Right renal pelvis (tissue), 4 donors: ENCODE measurements around the gene UGGT2. TPM values are rescaled to one million over a fixed set of nuclear protein-coding genes. Genes with fewer than 3 reads are reported as not detected.
"Not testable (repeated sequence)": the region's sequence is repeated elsewhere in the genome, so short reads cannot be mapped to it uniquely, and the experiment has no call there.

Source experiments
- DNase-seq, 4 donors: peaks; one replicate each; pipeline ENCODE4 v3.0.0-alpha.2; 2013; ENCODE audit warnings: low read depth in 4 of 4, low spot score in 3 of 4, missing footprints in 1 of 4
- polyA plus RNA-seq, 4 donors: library from polyadenylated mRNA; unstranded; fragments of 120-200 nt; gene quantifications; one replicate each; pipeline ENCODE4 v1.2.1, GENCODE V29; 2013; ENCODE audit not compliant: insufficient read length in 4 of 4

The UGGT2 gene
- polyA plus RNA-seq, 4 donors: 34.0 to 50.1 (median 42.8) TPM

DNA sequence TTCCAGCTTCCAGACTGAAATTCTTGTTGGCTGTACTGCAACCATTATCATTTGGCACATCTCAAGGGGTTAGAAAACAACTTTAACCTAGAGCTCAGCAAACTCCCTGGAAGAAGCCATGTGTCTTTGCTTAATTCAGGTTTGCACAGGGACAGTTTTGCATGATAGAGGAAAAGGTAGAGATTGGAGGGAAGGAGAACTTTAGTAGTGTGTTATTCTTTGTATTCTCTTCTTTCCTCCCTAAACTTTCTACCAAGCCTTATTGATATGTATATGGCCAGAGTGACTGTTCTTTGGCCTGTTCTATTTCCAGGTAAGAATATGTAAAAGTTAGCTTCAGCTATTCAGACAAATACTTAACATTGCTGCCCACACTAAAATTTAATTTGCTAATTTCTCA, 53.1 kb downstream of the UGGT2 start:
- DNase-seq: no peak

DNA sequence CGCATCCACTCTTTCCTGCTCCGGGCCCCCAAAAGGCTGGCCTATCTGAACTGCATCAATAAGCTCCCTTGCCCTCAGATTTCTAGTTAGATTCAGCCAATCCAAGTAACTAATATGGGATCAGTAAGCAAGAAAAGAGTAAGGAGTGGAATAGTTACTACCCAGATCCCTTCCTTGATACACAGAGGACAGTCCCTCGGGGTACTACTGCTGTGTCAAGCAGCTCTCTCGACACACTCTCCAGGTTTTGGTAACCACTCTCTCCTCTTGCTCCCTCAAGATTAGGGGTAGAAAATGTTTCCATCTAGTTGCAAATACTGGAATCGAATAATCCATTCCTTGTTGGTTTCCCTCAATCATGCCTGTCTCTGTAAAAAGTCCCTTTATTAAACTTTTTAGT, 65.4 kb downstream of the UGGT2 start:
- DNase-seq: no peak

DNA sequence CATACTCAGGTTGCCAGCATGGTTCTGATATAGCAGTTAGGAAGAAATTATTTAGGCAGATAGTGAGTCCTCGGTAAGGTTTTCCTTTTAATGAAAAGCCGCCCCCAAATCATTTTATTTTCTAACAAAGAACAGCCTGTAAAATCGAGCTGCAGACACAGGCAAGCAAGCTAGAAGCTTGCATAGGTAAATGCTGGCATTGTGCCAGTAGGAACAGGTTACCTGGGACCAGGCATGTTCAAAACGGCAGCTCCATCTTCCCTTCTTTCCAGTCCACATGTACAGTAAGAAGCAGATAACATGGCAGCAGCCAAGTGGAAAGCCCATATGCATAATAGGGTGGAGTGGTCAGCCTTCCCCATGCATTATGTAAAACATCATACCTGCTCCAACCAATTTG, 71.1 kb downstream of the UGGT2 start:
- DNase-seq: no peak

DNA sequence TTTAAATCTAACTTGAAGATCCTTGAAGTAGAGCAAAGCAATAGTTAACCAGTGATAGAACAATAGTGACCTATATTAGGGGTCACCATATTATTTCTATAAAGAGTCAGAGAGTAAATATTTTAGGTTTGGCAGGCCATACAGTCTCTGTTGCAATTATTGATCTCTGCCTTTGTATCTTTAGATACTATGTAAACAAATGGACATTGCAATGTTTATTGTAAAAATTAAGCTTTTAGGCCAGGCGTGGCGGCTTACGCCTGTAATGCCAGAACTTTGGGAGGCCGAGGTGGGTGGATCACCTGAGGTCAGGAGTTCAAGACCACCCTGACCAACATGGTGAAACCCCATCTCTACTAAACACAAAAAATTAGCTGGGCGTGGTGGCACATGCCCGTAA, 80.5 kb downstream of the UGGT2 start:
- DNase-seq: not testable (repeated sequence)

DNA sequence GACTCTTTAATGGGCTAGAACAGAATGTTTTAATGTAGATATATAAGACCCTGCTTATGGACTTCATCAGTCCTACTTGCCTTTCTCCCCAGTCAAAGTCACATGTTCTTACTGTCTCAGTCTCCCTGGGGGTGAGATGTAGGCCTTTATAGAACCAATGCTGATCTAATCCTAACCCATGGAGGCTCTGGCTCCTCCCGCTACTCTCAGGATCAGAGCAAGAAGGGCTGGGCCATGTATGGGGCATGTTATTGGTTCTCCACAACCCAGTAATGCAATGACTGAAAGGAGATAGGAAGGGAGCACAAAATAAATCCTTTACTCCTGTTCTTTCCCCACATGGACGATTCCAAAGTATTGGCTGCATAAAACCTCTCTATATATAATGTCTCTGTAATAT, 82.3 kb downstream of the UGGT2 start:
- no peak for DNase-seq

DNA sequence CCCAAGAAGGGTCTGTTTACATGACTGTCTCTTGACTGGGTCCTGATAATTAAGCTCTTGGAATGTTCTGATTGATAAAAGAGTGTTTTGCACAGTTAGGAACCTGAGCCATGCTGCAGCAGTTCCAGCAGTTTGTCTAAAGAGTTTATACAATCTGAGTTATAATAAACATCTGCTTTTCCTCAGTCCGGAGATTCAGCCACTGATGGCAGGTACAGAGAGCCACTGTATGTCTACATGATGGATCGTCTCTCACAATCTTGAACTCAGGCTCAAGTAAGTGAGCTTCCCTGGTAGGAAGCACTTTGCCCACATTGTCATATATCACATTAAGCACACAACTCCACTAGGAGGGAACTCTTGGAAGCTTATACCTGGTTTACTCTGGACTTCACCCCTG, 84.3 kb downstream of the UGGT2 start:
- peak in 2 of 4 donors; percentile 2 to 3 for DNase-seq

DNA sequence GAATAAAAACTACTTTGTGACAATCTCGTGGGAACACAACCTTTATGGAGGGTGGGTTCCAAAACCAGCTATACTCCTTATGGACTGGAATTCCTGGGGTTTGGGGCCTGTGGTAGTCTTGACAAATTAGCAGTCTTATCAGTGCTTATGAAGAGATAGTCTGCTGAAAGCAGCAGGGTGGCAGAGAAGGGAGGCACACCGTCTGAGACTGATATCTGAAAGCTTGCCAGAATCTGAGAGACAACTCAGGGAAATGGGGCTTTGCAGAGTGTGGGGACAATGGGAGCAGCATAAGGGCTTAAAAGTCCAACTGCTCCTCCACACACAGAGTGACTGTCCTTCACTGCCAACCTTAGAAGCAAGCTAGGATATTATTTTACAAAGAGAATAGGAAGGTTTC, 95.9 kb downstream of the UGGT2 start:
- no peak for DNase-seq

DNA sequence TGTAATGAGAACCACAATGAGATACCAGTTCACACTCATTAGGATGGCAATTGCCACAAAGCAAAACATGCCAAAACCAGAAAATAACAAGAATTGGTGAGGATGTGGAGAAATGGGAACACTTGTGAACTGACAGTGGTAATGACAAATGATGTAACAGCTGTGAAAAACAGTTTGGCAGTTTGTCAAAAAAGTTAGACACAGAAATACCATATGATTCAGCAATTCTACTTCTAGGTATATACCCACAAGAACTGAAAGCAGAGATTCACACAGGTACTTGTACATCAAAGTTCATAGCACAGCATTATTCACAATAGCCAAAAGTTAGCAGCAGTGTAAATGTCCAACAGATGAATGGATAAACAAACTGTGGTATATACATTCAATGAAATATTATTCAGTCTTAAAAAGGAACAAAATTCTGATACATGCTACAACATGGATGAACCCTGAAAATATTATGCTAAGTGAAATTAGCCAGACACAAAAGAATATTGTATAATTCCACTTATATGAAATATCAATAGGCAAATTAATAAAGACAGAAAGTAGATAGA, 96.5 kb downstream of the UGGT2 start:
- DNase-seq: no peak

DNA sequence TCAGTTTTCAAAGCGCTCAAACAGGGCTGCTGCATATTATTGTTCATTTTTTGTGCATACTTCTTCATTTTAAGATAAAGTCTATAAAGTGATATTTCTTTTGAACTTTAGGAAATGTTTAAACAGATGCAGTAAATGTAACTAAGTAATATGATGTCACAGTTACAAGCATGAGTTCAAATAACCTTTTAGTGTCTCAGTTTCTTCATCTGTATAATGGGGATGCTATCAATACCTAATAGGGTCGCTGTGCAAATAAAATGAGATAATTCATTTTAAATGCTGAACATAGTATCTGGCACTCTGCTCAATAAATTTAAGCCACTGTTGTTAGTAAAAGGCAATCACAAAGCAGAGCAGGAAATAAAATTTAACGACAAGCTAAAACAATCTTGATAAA, 97.5 kb downstream of the UGGT2 start:
- DNase-seq: no peak

DNA sequence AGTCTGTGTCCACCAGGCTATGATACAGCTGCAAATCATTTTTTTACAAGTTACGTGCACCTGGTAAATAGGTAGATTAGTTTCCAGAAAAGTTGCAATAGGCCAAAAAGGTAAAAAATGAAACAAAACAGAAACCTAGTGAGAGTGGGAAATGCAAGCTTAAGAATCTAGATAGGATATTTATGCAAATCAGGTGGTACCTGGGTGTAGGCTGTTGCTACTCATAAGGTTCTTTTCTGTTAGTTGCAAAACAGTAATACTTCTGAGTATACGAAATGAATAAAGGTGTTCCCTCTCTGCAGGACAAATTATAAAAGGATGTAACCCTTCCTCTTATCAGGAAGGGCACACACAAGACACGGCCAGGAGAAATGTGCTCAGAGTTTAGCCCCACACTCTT, 97.9 kb downstream of the UGGT2 start:
- no peak for DNase-seq

DNA sequence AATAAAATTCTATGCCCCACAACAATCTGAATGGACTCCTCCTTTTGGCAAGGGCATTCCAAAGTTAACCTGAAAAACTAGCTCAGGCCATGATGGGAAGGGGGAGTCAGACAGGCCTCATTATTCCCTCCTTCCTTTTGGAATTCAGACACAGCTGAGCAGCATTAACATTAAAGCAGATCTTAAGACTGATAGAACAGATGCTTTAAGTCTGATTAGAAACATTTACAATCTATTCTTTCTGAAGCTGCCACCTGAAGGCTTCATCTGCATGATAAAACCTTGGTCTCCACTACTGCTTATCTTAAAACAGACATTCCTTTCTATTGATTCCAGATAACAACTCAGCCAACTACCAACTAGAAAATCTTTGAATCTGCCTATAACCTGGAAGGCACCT, 98.9 kb downstream of the UGGT2 start:
- no peak for DNase-seq

DNA sequence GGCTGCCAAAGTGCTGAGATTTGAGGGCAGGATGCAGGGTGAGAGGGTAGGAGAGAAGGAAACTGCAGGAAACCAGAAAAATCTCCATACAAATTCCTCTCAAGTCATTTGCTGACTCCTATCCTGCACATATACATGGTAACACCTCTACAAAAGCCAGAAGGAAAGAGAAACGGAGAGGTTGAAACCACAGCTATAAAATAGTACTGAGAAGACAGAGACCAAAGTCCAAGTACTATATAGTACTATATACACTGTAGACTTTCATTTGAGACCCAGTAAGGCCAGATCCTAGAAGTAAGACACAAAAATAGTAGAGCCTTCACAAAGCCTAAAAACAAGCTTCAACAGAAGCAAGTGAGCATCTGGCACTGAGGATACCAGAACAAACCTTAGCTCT, 103.1 kb downstream of the UGGT2 start:
- no peak for DNase-seq

DNA sequence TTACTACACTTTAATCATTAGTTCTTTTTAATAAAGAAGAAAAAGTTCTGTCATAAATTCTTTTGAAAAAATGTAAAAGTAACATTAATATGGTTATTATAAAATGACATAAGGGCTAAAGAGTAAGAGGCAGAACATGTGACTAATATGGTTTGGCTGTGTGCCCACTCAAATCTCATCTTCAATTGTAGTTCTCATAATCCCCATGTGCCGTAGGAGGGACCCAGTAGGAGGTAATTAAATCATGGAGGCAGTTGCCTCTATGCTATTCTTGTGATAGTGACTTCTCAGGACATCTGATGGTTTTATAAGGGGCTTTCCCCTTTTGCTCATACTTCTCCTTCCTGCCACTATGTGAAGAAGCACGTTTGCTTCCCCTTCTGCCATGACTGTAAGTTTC, 104.5 kb downstream of the UGGT2 start:
- DNase-seq: no peak

DNA sequence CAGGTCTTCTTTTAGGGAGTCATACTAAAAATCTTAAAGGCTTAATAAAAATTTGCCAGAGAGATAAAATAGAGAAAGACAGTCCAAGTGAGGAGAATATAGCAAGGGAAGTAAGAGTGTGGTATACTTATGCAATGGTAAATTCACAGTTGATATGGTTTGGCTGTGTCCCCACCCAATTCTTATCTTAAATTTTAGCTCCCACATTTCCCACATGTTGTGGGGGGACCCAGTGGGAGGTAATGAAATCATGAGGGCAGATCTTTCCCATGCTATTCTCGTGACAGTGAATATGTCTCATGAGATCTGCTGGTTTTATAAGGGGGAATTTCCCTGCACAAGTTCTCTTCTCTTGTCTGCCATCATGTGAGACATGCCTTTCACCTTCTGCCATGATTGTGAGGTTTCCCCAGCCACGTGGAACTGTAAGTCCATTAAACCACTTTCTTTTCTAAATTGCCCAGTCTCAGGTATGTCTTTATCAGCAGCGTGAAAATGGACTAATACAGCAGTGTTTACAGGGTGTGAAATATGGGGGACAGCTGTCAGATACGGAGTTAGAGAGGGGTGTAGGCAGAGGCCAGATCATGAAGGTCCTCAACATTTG, 115.4 kb downstream of the UGGT2 start:
- no peak for DNase-seq

DNA sequence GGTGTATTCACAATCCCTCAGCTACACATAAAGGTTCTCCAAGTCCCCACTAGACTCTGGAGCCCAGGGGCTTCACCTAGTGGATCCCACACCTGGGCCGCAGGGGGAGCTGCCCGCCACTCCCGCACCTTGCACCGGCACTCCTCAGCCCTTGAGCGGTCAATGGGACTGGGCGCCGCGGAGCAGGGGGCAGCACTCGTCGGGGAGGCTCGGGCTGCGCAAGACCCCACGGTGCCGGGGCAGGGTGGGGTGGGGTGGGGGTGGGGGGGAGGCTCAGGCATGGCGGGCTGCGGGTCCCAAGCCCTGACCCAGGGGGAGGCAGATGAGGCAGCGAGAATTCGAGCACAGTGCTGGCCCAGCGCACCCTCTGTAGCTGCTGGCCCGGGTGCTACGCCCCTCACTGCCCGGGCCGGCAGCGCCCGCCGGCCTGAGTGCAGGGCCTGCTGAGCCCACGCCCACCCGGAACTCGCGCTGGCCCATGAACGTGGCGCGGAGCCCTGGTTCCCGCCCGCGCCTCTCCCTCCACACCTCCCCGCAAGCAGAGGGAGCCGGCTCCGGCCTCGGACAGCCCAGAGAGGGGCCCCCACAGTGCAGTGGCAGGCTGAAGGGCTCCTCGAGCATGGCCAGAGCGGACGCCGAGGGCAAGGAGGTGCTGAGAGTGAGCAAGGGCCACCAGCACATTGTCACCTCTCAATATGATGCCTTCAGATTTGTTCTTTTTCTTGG, 121.7 kb downstream of the UGGT2 start:
- DNase-seq: no peak

DNA sequence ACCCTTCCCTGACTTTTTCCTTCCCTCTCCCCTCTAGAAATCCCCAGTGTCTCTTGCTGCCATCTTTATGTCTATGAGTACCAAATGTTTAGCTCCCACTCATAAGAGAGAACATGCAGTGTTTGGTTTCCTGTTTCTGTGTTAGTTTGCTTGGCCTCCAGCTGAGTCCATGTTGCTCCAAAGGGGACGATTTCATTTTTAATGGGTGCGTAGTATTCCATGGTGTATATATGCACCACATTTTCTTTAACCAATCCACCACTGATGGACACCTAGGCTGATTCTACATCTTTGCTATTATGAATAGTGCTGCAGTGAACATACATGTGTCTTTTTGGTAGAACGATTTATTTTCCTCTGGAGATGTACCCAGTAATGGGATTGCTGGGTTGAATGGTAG, 123.8 kb downstream of the UGGT2 start:
- DNase-seq: no peak

DNA sequence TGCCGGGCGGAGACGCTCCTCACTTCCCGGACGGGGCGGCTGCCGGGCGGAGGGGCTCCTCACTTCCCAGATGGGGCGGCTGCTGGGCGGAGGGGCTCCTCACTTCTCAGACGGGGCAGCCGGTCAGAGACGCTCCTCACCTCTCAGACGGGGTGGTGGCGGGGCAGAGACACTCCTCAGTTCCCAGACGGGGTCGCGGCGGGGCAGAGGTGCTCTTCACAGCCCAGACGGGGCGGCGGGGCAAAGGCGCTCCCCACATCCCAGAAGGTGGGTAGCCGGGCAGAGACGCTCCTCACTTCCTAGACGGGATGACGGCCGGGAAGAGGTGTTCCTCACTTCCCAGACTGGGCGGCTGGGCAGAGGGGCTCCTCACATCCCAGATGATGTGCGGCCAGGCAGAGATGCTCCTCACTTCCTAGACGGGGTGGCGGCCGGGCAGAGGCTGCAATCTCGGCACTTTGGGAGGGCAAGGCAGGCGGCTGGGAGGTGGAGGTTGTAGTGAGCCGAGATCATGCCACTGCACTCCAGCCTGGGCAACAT, 124.8 kb downstream of the UGGT2 start:
- not testable (repeated sequence) for DNase-seq

DNA sequence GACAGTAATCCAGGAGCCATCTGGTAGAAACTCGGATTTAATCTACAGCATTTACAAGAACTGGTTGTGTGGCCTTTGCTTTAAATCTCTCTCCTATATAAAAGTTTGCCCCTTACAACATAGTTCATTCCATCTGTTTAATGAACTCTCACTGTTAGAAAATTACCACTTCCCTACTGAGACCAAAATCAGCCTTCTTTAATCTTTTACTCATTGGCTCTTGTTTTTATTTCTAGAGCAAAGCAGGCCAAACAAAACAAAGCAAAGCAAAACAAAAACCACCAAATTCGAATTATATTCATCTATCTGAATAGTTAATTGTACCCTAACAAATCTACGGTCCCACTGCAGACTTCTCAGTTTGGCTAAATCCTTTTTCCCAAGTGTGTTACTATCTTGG, 127.0 kb downstream of the UGGT2 start:
- peak in 3 of 4 donors; percentile 3 to 10 (median 6) for DNase-seq

DNA sequence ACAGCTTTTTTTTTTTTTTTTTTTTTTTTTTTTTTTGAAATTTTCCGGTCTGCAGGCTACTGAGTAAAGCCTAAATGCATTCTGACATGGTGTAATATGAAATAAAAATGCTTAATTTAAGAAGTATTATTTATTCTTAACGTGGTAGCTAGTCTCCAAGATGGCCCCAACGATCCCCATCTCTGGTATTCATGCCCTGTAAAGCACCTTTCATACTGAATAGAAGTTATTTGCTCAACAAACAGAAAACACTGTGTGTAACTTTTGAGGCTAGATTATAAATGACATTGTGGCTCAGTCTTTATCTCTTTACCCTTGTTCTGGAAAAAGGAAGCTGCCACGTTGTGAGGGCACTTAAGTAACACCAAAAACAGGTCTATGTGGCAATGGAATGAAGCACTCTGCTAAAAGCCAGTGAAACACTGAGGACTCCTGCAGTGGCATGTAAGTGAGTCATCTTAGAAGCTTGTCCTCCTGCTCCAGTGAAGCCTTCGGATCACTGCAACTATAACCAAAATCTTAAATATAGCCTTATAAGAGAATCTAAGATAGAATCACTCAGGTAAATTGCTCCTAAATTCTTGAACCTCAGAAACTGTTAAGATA, 128.7 kb downstream of the UGGT2 start:
- DNase-seq: no peak

DNA sequence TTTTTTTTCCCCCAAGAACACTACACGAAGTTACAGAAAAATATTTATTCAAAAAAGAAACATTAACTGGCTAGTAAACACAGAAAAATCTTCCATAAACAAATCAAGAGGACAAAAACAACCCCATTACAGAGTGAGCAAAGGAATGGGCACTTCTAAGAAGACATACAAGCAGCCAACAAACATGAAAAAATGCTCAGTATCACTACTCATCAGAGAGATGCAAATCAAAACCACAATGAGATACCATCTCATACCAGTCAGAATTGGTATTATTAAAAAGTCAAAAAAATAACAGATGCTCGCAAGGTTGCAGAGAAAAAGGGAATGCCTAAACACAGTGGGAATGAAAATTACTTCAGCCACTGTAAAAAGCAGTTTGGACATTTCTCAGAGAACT, 131.7 kb downstream of the UGGT2 start:
- DNase-seq: no peak

DNA sequence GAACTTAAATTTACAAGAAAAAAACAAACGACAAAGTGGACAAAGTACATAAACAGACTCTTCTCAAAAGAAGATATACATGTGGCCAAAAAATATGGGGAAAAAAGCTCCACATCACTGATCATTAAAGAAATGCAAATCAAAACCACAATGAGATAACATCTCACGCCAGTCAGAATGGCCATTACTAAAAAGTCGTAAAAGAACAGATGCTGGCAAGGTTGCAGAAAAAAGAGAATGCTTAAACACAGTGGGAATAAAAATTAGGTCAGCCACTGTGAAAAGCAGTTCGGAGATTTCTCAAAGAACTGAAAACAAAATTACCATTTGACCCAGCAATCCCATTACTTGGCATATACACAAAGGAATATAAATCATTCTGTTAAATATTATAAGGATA, 132.7 kb downstream of the UGGT2 start:
- no peak for DNase-seq

DNA sequence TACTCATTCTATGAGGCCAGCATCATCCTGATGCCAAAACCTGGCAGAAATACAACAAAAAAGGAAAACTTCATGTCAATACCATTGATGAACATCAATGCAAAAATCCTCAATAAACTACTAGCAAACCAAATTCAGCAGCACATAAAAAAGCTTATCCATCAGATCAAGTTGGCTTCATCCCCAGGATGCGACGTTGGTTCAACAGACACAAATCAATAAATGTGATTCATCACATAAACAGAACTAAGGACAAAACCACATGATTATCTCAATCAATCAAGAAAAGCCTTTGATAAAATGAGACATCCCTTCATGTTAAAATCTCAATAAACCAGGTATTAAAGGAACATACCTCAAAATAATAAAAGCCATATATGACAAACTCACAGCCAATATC, 134.3 kb downstream of the UGGT2 start:
- no peak for DNase-seq
